ENCODE results near the gene AHI1. TPM values are rescaled to one million over a fixed set of nuclear protein-coding genes. Genes with fewer than 3 reads are reported as not detected.

AHI1 gene
- total RNA-seq, 1 donor from 2014 or later: 5.2 TPM

DNA sequence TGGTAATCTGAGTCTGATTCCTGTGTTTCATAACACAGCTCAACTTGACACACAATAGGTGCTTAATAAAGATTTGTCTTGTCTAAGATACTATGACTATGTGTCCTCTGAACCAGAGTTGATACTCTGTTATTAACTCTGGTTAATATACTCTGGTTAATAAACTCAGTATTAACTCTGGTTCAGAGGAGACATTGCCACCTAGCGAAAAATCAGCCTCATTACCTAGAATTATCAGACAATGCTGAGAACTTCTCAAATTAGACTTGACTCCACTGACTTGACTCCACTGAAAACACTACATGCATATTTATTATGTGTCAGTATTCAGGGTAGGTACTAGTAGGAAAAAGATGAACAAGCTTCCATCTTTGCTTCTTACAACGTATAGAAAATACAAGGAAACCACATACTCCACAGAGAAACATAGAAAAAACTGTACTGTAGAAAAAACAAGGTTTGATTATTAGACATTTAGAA is 73.9 kb downstream of the AHI1 start:
- TF ChIP-seq, protein P1, sequence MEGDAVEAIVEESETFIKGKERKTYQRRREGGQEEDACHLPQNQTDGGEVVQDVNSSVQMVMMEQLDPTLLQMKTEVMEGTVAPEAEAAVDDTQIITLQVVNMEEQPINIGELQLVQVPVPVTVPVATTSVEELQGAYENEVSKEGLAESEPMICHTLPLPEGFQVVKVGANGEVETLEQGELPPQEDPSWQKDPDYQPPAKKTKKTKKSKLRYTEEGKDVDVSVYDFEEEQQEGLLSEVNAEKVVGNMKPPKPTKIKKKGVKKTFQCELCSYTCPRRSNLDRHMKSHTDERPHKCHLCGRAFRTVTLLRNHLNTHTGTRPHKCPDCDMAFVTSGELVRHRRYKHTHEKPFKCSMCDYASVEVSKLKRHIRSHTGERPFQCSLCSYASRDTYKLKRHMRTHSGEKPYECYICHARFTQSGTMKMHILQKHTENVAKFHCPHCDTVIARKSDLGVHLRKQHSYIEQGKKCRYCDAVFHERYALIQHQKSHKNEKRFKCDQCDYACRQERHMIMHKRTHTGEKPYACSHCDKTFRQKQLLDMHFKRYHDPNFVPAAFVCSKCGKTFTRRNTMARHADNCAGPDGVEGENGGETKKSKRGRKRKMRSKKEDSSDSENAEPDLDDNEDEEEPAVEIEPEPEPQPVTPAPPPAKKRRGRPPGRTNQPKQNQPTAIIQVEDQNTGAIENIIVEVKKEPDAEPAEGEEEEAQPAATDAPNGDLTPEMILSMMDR (IDR thresholded peaks at IDR 0.05; ENCODE audit: insufficient read depth, low read length, poor library complexity, severe bottlenecking): peak; percentile 64
- Histone ChIP-seq H3K36me3 (ENCODE audit: control insufficient read depth, insufficient read depth, low read length) (no peaks in the 10 kb centered on the region), H3K27me3 (ENCODE audit: control insufficient read depth, insufficient read depth, low read length) (no peaks in the 10 kb centered on the region), H3K4me3 (ENCODE audit: low read depth, low read length) (no peak overlapping the region)
- DNase-seq (ENCODE audit: low read depth): peak; percentile 12

DNA sequence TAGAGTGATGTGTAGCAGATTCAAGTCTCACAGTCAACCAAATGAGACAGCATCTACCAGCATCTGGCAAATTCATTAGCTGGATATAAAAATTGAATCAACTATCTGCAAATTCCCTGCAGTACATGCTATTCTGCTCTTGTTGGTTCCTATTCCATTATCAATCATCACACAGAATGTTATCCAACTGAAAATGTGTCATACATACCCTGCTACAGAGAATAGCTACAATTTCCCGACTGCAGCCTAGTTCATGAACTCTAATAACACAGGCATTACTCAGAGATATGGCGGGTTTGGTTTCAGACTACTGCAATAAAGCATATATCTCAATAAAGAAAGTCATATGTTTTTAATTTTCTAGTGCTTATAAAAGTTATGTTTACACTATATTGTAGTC is 78.4 kb downstream of the AHI1 start:
- H3K36me3 ChIP-seq (ENCODE audit: control insufficient read depth, insufficient read depth, low read length): no peaks in the 10 kb centered on the region
- no peak for DNase-seq (ENCODE audit: low read depth)

DNA sequence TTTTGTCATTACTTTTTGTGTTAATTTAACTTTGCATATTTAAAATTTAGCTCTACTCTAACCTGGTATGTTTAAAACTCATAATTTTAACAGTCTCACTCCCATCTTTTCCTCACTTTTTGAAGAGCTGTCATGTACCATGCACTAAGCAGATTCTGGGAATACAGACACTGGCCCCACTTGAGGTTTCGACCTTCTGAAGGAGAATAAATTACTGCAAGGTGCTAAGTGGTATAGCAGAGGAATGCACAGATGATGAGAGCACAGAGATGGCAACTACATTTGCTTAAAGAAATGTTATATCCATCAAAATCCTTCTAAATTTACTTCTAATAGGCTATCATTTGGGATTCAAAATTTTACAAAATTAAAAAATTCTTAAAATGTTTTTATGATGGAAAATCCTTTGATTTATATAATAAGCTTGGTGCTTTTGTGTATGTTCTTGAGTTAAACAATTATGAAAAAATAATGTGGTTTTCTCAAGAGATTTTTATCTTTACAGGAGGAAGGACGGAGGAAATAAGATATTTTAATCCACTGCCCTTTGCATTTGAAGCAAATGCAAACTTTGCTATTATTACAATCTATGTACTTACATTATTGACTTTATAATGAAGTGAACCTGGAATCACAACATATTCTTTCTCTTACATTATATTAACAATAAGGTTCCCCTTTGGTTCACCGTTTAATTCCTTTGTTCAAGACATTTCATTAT is 79.3 kb downstream of the AHI1 start:
- no peaks in the 10 kb centered on the region for H3K27me3 ChIP-seq (ENCODE audit: control insufficient read depth, insufficient read depth, low read length)
- DNase-seq (ENCODE audit: low read depth): no peak
- TF ChIP-seq, protein P1 (IDR thresholded peaks at IDR 0.05; ENCODE audit: insufficient read depth, low read length, poor library complexity, severe bottlenecking): no peak

More for the DNA sequence above, 78.4 kb downstream of the AHI1 start:
- TF ChIP-seq, protein P1 (IDR thresholded peaks at IDR 0.05; ENCODE audit: insufficient read depth, low read length, poor library complexity, severe bottlenecking): no peak
- H3K27me3 ChIP-seq (ENCODE audit: control insufficient read depth, insufficient read depth, low read length): no peaks in the 10 kb centered on the region
- H3K4me3 ChIP-seq (ENCODE audit: low read depth, low read length): no peak overlapping the region

DNA sequence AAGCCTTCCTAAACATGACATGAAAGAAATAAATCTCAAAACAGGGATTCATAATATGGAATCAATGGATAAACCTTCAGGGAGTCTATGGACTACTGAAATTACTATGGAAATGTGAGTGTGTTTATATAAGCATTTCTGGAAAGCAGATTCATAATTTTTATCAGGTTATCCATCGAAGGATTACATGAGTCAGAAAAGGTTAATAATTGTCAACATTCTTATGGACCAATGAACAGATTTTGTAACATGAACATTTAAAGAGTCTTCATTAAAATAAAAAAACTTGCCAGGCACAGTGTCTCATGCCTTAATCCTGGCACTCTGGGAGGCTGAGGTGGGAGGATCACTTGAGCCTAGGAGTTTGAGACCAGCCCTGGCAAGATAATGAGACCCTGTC is 84.8 kb downstream of the AHI1 start:
- Histone ChIP-seq H3K4me3 (ENCODE audit: low read depth, low read length) (no peak overlapping the region), H3K27me3 (ENCODE audit: control insufficient read depth, insufficient read depth, low read length) (no peaks in the 10 kb centered on the region), H3K36me3 (ENCODE audit: control insufficient read depth, insufficient read depth, low read length) (no peaks in the 10 kb centered on the region)
- TF ChIP-seq, protein P1 (IDR thresholded peaks at IDR 0.05; ENCODE audit: insufficient read depth, low read length, poor library complexity, severe bottlenecking): no peak
- no peak for DNase-seq (ENCODE audit: low read depth)

More for the DNA sequence above, 79.3 kb downstream of the AHI1 start:
- Histone ChIP-seq H3K36me3 (ENCODE audit: control insufficient read depth, insufficient read depth, low read length) (no peaks in the 10 kb centered on the region), H3K4me3 (ENCODE audit: low read depth, low read length) (no peak overlapping the region)

DNA sequence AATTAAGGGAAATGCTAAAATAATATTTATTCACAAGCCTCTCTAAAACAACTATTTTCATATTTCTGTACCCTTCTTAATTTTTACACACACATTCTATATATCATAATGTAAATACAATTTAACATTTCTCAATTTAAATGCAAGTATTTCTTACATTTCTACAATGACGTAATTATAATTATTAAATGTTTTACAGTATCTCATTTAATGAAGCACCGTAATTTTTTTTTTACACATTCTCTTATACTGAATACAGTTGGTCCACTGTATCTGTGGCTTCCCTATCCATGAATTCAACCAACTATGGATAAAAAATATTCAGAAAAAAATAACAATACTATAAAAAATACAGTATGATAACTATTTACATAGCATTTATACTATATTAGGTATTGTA is 85.7 kb downstream of the AHI1 start:
- TF ChIP-seq, protein P1 (IDR thresholded peaks at IDR 0.05; ENCODE audit: insufficient read depth, low read length, poor library complexity, severe bottlenecking): no peak
- no peak for DNase-seq (ENCODE audit: low read depth)
- H3K4me3 ChIP-seq (ENCODE audit: low read depth, low read length): no peak overlapping the region
- no peaks in the 10 kb centered on the region for H3K36me3 ChIP-seq (ENCODE audit: control insufficient read depth, insufficient read depth, low read length)
- no peaks in the 10 kb centered on the region for H3K27me3 ChIP-seq (ENCODE audit: control insufficient read depth, insufficient read depth, low read length)

DNA sequence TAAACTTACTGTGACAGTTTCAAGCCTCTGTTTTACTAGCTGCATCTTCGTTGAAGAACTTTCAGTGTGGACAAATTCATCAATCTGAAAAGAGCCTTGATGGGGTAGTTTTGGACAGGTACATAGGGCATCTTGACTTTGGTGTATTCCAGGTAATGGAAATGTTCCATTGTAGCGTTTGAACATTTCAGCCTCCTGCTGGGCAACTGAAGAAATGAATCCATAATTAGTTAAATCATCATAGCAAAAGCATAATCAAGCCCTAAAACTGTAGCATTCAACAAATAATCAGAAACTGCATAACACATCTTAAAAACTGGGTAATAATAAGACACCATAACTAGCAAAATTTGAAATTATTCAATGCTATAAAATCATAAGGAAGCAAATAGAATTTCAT is 86.2 kb downstream of the AHI1 start:
- H3K27me3 ChIP-seq (ENCODE audit: control insufficient read depth, insufficient read depth, low read length): no peaks in the 10 kb centered on the region
- H3K36me3 ChIP-seq (ENCODE audit: control insufficient read depth, insufficient read depth, low read length): no peaks in the 10 kb centered on the region
- DNase-seq (ENCODE audit: low read depth): no peak
- no peak overlapping the region for H3K4me3 ChIP-seq (ENCODE audit: low read depth, low read length)
- TF ChIP-seq, protein P1 (IDR thresholded peaks at IDR 0.05; ENCODE audit: insufficient read depth, low read length, poor library complexity, severe bottlenecking): peak; percentile 2

Measured in kidney epithelial cell (primary cell).